Type B pancreatic cell (in vitro differentiated cells): ENCODE results near the gene PSMB7. TPM values are rescaled to one million over a fixed set of nuclear protein-coding genes. Genes with fewer than 3 reads are reported as not detected.
A peak's percentile ranks its signal among the peaks of the same experiment; 100 is the strongest.

Experiments
- DNase-seq: peaks from one replicate; pipeline ENCODE4 v3.0.0; 2021; ENCODE audit warnings: mixed read lengths; ENCODE audit not compliant: unreplicated experiment; ENCODE audit errors: extremely low spot score
- H3K27ac Mint-ChIP-seq: 2 replicates; pipeline ENCODE4 v1.8.0; 2021; ENCODE audit warnings: mild to moderate bottlenecking, mixed read lengths
- H3K27me3 Mint-ChIP-seq: 2 replicates; pipeline ENCODE4 v1.8.0; 2021; ENCODE audit warnings: mixed read lengths
- H3K36me3 Mint-ChIP-seq: 2 replicates; pipeline ENCODE4 v1.8.0; 2021; ENCODE audit warnings: mixed read lengths
- H3K4me1 Mint-ChIP-seq: one replicate; pipeline ENCODE4 v1.8.0; 2021; ENCODE audit warnings: mixed read lengths; ENCODE audit not compliant: unreplicated experiment
- H3K4me3 Mint-ChIP-seq: 2 replicates; pipeline ENCODE4 v1.8.0; 2021; ENCODE audit warnings: mild to moderate bottlenecking, mixed read lengths
- H3K9me3 Mint-ChIP-seq: 2 replicates; pipeline ENCODE4 v1.8.0; 2021; ENCODE audit warnings: mixed read lengths
- total RNA-seq: library from RNA; stranded (reverse); gene quantifications from 2 replicates; pipeline ENCODE4 v1.2.1, GENCODE V29; 2021; ENCODE audit warnings: low replicate concordance
- TF ChIP-seq, protein P1 (sequence below): fragments of 200-600 bp; sonication (generic); conservative IDR thresholded peaks from 2 replicates; pipeline ENCODE4 v1.5.0; 2021; ENCODE audit warnings: antibody characterized with exemption, mild to moderate bottlenecking

The PSMB7 gene
- total RNA-seq, 1 donor from 2014 or later = 168 TPM

DNA sequence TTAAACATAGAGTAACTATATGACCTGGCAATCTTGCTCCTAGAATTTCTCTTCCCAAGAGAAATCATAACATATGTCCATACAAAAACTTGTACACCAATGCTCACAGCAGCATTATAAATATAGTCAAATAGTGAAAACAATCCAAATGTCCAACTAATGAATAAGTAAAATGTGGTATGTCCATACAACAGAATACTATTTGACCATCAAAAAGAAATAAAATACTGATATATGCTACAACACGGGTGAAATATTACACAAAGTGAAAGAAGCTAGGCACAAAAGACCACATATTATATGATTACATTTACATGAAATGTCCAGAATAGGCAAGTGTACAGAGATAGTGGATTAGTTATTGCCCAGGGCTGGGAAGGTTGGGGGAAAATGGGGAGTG is 41.4 kb downstream of the PSMB7 start:
- H3K9me3 Mint-ChIP-seq = peaks cover 6% of the 10 kb centered on the region
- H3K27me3 Mint-ChIP-seq = no peaks in the 10 kb centered on the region
- peaks cover 28% of the 10 kb centered on the region for H3K36me3 Mint-ChIP-seq
- H3K4me3 Mint-ChIP-seq = no peak overlapping the region
- no peak overlapping the region for H3K27ac Mint-ChIP-seq
- TF ChIP-seq, protein P1, sequence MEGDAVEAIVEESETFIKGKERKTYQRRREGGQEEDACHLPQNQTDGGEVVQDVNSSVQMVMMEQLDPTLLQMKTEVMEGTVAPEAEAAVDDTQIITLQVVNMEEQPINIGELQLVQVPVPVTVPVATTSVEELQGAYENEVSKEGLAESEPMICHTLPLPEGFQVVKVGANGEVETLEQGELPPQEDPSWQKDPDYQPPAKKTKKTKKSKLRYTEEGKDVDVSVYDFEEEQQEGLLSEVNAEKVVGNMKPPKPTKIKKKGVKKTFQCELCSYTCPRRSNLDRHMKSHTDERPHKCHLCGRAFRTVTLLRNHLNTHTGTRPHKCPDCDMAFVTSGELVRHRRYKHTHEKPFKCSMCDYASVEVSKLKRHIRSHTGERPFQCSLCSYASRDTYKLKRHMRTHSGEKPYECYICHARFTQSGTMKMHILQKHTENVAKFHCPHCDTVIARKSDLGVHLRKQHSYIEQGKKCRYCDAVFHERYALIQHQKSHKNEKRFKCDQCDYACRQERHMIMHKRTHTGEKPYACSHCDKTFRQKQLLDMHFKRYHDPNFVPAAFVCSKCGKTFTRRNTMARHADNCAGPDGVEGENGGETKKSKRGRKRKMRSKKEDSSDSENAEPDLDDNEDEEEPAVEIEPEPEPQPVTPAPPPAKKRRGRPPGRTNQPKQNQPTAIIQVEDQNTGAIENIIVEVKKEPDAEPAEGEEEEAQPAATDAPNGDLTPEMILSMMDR = no peak
- H3K4me1 Mint-ChIP-seq = peaks cover 16% of the 10 kb centered on the region
- no peak for DNase-seq

DNA sequence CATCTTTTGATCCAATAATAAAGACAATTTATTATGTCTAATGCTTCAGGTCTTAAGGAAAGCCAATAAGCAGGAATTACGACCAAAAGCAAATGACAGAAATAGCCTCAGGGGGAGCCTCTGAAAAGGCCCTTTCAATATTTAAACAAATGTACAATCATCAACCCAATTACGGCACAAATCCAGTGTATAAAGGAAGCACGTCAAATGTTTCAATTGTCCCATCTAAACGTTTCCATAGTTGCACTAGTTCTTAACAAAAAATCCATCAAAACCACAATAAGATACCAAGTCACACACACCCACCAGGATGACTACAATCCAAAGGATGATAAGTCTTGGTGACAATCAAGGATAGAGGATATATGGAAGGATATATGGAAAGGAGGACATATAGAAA is 41.9 kb downstream of the PSMB7 start:
- H3K9me3 Mint-ChIP-seq = peaks cover 6% of the 10 kb centered on the region
- TF ChIP-seq, protein P1 = no peak
- H3K27ac Mint-ChIP-seq = no peak overlapping the region
- peaks cover 21% of the 10 kb centered on the region for H3K4me1 Mint-ChIP-seq
- no peak overlapping the region for H3K4me3 Mint-ChIP-seq
- DNase-seq = no peak
- H3K36me3 Mint-ChIP-seq = peaks cover 28% of the 10 kb centered on the region
- H3K27me3 Mint-ChIP-seq = no peaks in the 10 kb centered on the region

DNA sequence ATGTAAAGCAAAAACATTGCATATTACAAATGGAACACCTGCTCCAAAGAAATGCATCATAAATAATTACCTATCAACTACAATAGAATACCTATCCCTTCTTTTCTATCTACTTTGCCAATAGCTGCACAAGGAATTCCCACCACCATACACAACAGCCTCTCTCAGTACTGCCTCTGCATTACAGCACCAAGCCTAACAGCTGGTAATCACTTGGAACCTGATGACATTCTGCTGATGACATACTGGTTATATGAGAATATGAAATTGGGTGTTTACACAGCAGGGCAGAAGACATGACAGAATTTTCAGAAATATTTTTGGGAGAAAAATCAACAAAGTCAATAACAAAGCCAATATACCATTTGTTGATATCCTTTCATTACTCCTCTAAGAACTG is 43.2 kb downstream of the PSMB7 start:
- DNase-seq = no peak
- no peak overlapping the region for H3K27ac Mint-ChIP-seq

DNA sequence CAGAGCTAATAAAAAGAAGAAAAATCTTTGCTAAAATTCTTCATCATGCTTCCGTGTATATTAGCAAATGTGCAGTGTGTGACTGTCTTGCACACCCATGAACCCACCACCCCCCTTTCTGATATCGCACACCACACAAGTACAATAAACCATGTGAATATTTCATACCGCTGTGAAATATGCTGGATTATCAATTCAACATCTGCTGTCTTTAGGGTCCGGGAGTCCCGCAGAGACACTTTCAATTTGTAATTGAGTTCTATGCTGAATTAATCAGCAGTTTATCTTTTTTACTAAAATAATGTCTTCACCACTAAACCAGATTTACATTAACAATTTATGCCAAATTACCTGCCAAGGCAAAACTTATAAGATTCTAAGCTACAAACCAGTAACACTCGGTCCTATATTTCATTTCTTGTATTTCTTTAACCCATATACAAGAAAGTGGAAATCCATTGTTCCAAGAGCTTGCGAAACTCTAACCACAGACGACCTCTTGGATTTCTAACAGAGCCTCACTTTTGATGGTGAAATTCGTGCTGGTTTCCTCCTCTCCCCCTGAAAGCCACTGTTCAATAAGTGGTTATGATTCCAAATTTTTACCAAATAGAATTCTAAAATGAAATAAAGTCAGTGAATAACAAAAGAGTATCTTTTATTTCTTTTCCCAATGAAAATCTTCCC is 44.2 kb downstream of the PSMB7 start:
- H3K36me3 Mint-ChIP-seq = peaks cover 26% of the 10 kb centered on the region
- no peak overlapping the region for H3K27ac Mint-ChIP-seq
- peaks cover 6% of the 10 kb centered on the region for H3K9me3 Mint-ChIP-seq
- TF ChIP-seq, protein P1 = no peak
- no peak for DNase-seq
- no peak overlapping the region for H3K4me3 Mint-ChIP-seq
- no peaks in the 10 kb centered on the region for H3K27me3 Mint-ChIP-seq
- peaks cover 26% of the 10 kb centered on the region for H3K4me1 Mint-ChIP-seq

More for the DNA sequence above, 43.2 kb downstream of the PSMB7 start:
- Mint-ChIP-seq H3K4me1 (peaks cover 22% of the 10 kb centered on the region), H3K27me3 (no peaks in the 10 kb centered on the region), H3K9me3 (peaks cover 6% of the 10 kb centered on the region), H3K36me3 (peaks cover 29% of the 10 kb centered on the region), H3K4me3 (no peak overlapping the region)
- TF ChIP-seq, protein P1 = no peak

DNA sequence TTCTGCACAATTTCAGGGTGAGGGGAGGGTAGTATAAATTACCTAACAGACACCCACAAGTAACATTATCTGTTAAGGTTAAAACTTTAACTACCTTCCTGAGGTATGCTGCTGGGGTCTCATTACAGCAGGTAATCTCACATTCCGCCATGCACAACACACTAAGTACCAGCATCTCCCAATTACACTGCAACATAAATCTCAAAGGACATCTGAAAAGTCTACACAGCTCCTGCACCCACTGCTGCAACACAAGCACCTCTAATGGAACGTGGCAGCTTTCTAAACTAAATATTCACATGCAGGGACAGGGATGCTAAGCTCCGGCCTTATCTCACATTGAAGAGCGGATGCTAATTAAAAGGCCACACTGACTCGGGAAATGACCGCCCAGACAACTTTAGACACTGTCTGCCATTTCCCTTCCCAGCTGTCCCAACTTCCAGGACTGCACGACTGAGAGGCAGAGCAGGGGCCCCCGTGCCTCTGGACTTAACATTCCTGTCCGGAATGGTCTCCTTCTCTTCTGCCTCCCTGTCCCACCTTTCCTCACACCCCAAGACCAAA is 45.9 kb downstream of the PSMB7 start:
- no peaks in the 10 kb centered on the region for H3K27me3 Mint-ChIP-seq

More for the DNA sequence above, 45.9 kb downstream of the PSMB7 start:
- TF ChIP-seq, protein P1 = peak; percentile 9
- Mint-ChIP-seq H3K4me1 (peaks cover 32% of the 10 kb centered on the region), H3K36me3 (peaks cover 22% of the 10 kb centered on the region), H3K9me3 (peaks cover 6% of the 10 kb centered on the region), H3K27ac (no peak overlapping the region), H3K4me3 (no peak overlapping the region)
- DNase-seq = peak; percentile 42
